Activated T-cell treated with anti-CD3 and anti-CD28 coated beads, Interleukin-2, amount 50 U/mL, for 72 hours (primary cell): Measurements from ENCODE around the gene COPS9. TPM values are rescaled to one million over a fixed set of nuclear protein-coding genes. Genes with fewer than 3 reads are reported as not detected.

Experiments
- ATAC-seq, 2 donors: fragments of 150-1000 bp; cut with Tn5 transposase; replicated peaks in 1 of 2; 2 replicates each; pipeline ENCODE4 v1.10.0; 2021; ENCODE audit warnings: moderate library complexity in 2 of 2, mild to moderate bottlenecking in 1 of 2
- DNase-seq, 2 donors: peaks; one replicate each; pipeline ENCODE4 v3.0.0; 2021 to 2022; ENCODE audit warnings: mixed read lengths in 1 of 2
- H3K27ac Mint-ChIP-seq: one replicate; pipeline ENCODE4 v1.8.0; 2022; ENCODE audit warnings: mild to moderate bottlenecking, moderate library complexity, mixed read lengths
- H3K27me3 Mint-ChIP-seq: one replicate; pipeline ENCODE4 v1.8.0; 2022; ENCODE audit warnings: low read depth, mixed read lengths
- H3K36me3 Mint-ChIP-seq, 2 donors: one replicate each; pipeline ENCODE4 v1.8.0; 2022; ENCODE audit warnings: mixed read lengths in 2 of 2, mild to moderate bottlenecking in 1 of 2; ENCODE audit not compliant: insufficient read depth in 2 of 2
- H3K4me1 Mint-ChIP-seq: one replicate; pipeline ENCODE4 v1.8.0; 2022; ENCODE audit warnings: low read depth, mixed read lengths
- H3K4me3 Mint-ChIP-seq, 2 donors: one replicate each; pipeline ENCODE4 v1.8.0; 2022; ENCODE audit warnings: mild to moderate bottlenecking in 2 of 2, mixed read lengths in 2 of 2, moderate library complexity in 2 of 2
- H3K9me3 Mint-ChIP-seq, 2 donors: one replicate each; pipeline ENCODE4 v1.8.0; 2022; ENCODE audit warnings: mixed read lengths in 2 of 2
- total RNA-seq, 2 donors: library from RNA; stranded (reverse); gene quantifications; one replicate each; pipeline ENCODE4 v1.2.3, GENCODE V29; 2022

COPS9 gene
- total RNA-seq, 2 donors from 2014 or later, result 73.1 to 81.5 TPM

GRCh38 chr2:240170883-240171282, 34.8 kb upstream of the COPS9 start:
- no peaks in the 10 kb centered on the region for H3K36me3 Mint-ChIP-seq

DNA sequence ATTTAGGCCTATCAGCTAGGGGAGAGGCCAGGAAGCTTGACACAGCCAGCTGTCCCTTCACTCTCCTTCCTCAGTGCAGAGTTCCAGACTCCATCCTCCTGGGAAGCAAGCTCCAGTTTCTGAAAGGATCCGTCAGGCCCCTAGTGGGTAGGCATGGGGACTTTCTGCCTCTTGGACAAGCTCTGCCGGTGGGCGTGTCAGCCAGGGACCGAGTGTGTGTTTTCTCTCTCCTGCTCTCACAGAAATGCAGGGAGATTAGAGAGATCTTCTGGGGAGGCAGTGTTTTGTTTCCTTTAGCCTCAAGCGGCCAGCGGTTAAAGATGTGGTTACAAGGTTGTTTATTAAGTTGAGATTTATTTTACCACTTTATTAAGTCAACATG, 34.2 kb upstream of the COPS9 start:
- no peaks in the 10 kb centered on the region for H3K4me1 Mint-ChIP-seq
- no peaks in the 10 kb centered on the region for H3K36me3 Mint-ChIP-seq
- no peaks in the 10 kb centered on the region for H3K9me3 Mint-ChIP-seq
- ATAC-seq, result no peak
- H3K4me3 Mint-ChIP-seq, result no peak overlapping the region
- H3K27me3 Mint-ChIP-seq, result peaks cover 16% of the 10 kb centered on the region
- H3K27ac Mint-ChIP-seq, result no peak overlapping the region
- no peak for DNase-seq

More at GRCh38 chr2:240170883-240171282, 34.8 kb upstream of the COPS9 start:
- H3K4me3 Mint-ChIP-seq, result no peak overlapping the region
- DNase-seq, result no peak
- H3K27me3 Mint-ChIP-seq, result peaks cover 21% of the 10 kb centered on the region
- no peaks in the 10 kb centered on the region for H3K9me3 Mint-ChIP-seq
- no peaks in the 10 kb centered on the region for H3K4me1 Mint-ChIP-seq
- no peak overlapping the region for H3K27ac Mint-ChIP-seq
- ATAC-seq, result no peak

GRCh38 chr2:240169486-240170353, 33.6 kb upstream of the COPS9 start:
- H3K27me3 Mint-ChIP-seq, result peaks cover 14% of the 10 kb centered on the region
- H3K27ac Mint-ChIP-seq, result no peak overlapping the region
- H3K4me1 Mint-ChIP-seq, result no peaks in the 10 kb centered on the region
- H3K36me3 Mint-ChIP-seq, result no peaks in the 10 kb centered on the region
- no peaks in the 10 kb centered on the region for H3K9me3 Mint-ChIP-seq
- H3K4me3 Mint-ChIP-seq, result no peak overlapping the region
- ATAC-seq, result no peak
- no peak for DNase-seq

DNA sequence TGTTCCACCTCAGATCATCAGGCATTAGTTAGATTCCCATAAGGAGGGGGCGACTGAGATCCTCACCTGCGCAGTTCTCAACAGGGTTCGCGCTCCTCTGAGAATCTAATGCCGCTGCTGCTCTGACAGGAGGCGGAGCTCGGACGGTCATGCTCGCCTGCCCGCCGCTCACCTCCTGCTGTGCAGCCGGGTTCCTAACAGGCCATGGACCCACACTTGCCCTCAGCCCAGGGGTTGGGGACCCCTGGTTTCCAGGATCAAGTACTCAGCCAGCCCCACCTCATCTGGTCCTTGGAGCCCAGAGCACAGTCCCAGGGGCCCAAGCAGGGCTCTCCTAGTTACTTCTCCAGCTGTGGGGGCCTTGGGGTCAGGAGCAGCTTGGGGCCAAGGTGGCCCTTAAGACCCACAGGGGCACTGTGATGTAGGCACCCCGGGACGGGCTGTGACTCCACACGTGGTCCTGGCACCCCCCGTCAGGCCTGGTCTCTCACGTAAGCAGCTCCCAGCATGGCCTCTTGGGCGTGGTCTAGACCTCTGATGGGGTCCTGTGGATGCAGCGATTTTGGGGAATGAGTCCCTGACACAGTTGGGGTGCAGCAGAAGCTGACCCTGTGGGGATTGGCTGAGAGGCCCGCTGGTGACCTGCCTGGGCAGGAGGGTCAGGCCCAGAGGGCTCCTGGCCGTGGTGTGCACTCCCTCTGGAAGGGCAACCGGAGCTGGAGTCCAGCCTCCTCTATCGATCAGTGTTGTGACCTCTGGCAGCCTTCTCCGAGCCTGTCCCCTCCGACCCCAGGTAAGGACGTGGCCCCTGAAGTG, 32.6 kb upstream of the COPS9 start:
- Mint-ChIP-seq H3K27me3 (peaks cover 7% of the 10 kb centered on the region), H3K4me3 (no peak overlapping the region), H3K4me1 (no peaks in the 10 kb centered on the region), H3K9me3 (peaks cover 0 to 7% of the 10 kb centered on the region in 2 donors), H3K27ac (no peak overlapping the region), H3K36me3 (no peaks in the 10 kb centered on the region)
- DNase-seq (no peak), ATAC-seq (no peak)

DNA sequence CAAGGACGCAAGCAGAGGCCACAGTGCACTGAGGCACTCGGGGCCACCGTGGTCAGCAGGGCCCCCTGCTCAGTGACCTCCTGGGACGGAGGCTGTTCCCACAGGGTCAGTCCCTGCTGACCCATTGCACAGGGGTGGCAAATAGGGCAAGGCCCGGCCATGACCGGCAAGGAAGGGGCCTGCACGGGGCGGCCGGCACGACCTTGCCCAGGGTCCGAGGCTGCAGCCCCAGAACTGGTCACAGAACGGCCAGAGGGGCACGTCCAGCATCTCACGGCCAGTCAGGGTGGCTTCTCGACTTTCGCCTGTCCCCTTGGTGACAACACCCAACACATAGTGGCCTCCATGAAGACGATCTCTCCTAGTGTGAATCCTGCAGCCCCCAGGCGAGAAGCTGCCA, 31.9 kb upstream of the COPS9 start:
- H3K4me1 Mint-ChIP-seq, result no peaks in the 10 kb centered on the region
- DNase-seq (no peak), ATAC-seq (no peak)
- H3K27me3 Mint-ChIP-seq, result peaks cover 7% of the 10 kb centered on the region
- no peak overlapping the region for H3K27ac Mint-ChIP-seq
- H3K4me3 Mint-ChIP-seq, result no peak overlapping the region
- H3K36me3 Mint-ChIP-seq, result no peaks in the 10 kb centered on the region
- peaks cover 0 to 7% of the 10 kb centered on the region in 2 donors for H3K9me3 Mint-ChIP-seq

- ATAC-seq, result no peak
- no peak overlapping the region for H3K27ac Mint-ChIP-seq
Measured at GRCh38 chr2:240167588-240167880, 31.4 kb upstream of the COPS9 start.

GRCh38 chr2:240166761-240167587, 30.9 kb upstream of the COPS9 start:
- peaks cover 0 to 7% of the 10 kb centered on the region in 2 donors for H3K9me3 Mint-ChIP-seq
- H3K4me1 Mint-ChIP-seq, result no peaks in the 10 kb centered on the region
- no peak overlapping the region for H3K4me3 Mint-ChIP-seq
- H3K27me3 Mint-ChIP-seq, result peaks cover 7% of the 10 kb centered on the region
- DNase-seq (no peak), ATAC-seq (no peak)
- no peaks in the 10 kb centered on the region for H3K36me3 Mint-ChIP-seq
- no peak overlapping the region for H3K27ac Mint-ChIP-seq

More at GRCh38 chr2:240167588-240167880, 31.4 kb upstream of the COPS9 start:
- no peak for DNase-seq
- H3K4me1 Mint-ChIP-seq, result no peaks in the 10 kb centered on the region
- H3K27me3 Mint-ChIP-seq, result peaks cover 7% of the 10 kb centered on the region
- H3K9me3 Mint-ChIP-seq, result peaks cover 0 to 7% of the 10 kb centered on the region in 2 donors
- H3K4me3 Mint-ChIP-seq, result no peak overlapping the region
- H3K36me3 Mint-ChIP-seq, result no peaks in the 10 kb centered on the region

DNA sequence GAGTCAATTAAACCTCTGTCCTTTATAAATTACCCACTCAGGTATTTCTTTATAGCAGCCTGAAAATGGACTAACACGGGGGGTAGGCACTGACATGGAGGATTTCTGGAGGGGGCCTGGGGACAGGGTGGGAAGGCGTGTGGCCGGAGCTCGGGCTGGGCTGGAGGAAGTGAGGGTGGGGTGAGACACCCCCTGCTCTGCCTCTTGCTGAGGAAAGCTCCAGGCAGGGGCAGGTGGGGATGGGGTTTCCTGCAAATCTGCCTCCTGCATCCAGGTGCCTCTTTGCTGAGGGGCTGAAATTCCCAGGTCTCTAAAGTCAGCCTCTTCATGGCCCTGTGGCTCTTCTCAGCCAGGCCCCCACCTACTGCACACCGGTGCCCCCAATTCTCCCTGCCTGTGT, 30.1 kb upstream of the COPS9 start:
- H3K27me3 Mint-ChIP-seq, result peaks cover 2% of the 10 kb centered on the region
- DNase-seq, result no peak
- peaks cover 0 to 7% of the 10 kb centered on the region in 2 donors for H3K9me3 Mint-ChIP-seq
- no peak overlapping the region for H3K27ac Mint-ChIP-seq
- no peak overlapping the region for H3K4me3 Mint-ChIP-seq
- no peaks in the 10 kb centered on the region for H3K36me3 Mint-ChIP-seq
- ATAC-seq, result no peak
- no peaks in the 10 kb centered on the region for H3K4me1 Mint-ChIP-seq

GRCh38 chr2:240165661-240166060, 29.6 kb upstream of the COPS9 start:
- Mint-ChIP-seq H3K27me3 (no peaks in the 10 kb centered on the region), H3K9me3 (peaks cover 0 to 7% of the 10 kb centered on the region in 2 donors), H3K27ac (no peak overlapping the region), H3K4me1 (no peaks in the 10 kb centered on the region), H3K36me3 (no peaks in the 10 kb centered on the region), H3K4me3 (no peak overlapping the region)
- no peak for DNase-seq
- ATAC-seq, result no peak

- Mint-ChIP-seq H3K27ac (no peak overlapping the region), H3K4me1 (no peaks in the 10 kb centered on the region), H3K27me3 (no peaks in the 10 kb centered on the region), H3K9me3 (peaks cover 0 to 7% of the 10 kb centered on the region in 2 donors), H3K4me3 (no peak overlapping the region), H3K36me3 (no peaks in the 10 kb centered on the region)
- no peak for ATAC-seq
- no peak for DNase-seq
Measured at GRCh38 chr2:240165034-240165433, 28.9 kb upstream of the COPS9 start.

DNA sequence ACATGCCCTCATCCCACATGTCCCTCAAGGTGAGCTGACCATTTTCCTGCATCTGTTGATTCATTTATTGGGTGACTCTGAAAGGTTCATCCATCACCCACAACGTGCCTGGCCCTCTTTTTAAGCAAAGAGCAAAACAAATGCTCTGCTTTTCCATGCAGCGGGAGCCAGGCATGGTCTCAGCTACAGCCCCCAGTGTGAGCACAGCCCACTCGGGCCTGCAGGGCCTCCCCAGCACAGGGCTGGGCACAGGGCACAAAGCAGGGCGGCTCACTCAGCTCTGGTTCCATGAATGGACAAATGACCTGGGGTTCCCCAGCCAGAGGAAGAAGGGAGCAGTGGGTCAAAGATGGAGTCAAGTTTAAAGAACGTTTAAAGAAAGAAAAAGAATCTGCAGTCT, 28.5 kb upstream of the COPS9 start:
- Mint-ChIP-seq H3K4me3 (no peak overlapping the region), H3K27ac (no peak overlapping the region), H3K36me3 (no peaks in the 10 kb centered on the region), H3K4me1 (no peaks in the 10 kb centered on the region), H3K9me3 (peaks cover 0 to 7% of the 10 kb centered on the region in 2 donors), H3K27me3 (no peaks in the 10 kb centered on the region)
- ATAC-seq, result no peak
- DNase-seq, result no peak

GRCh38 chr2:240163844-240164574, 27.9 kb upstream of the COPS9 start:
- no peaks in the 10 kb centered on the region for H3K36me3 Mint-ChIP-seq
- H3K4me1 Mint-ChIP-seq, result no peaks in the 10 kb centered on the region
- no peak overlapping the region for H3K27ac Mint-ChIP-seq
- DNase-seq (no peak), ATAC-seq (no peak)
- H3K9me3 Mint-ChIP-seq, result peaks cover 0 to 7% of the 10 kb centered on the region in 2 donors
- no peak overlapping the region for H3K4me3 Mint-ChIP-seq
- H3K27me3 Mint-ChIP-seq, result no peaks in the 10 kb centered on the region
